HepG2 (cell line): ENCODE data around the gene MOV10L1. TPM values are rescaled to one million over a fixed set of nuclear protein-coding genes. Genes with fewer than 3 reads are reported as not detected.

Source experiments
- ATAC-seq: fragments of 200-7000 bp; cut with Tn5 transposase; 3 replicates; pipeline ENCODE4 v1.9.1; 2020; ENCODE audit warnings: mild to moderate bottlenecking, moderate library complexity
- BruUV-seq: library from RNA; stranded (reverse); fragments of 400-500 nt; replicated peaks from 2 replicates; lab custom pipeline; 2021; lab: Mats Ljungman, UMichigan
- CTCF ChIA-PET: fragments of 300-600 bp; formaldehyde crosslinking; extraction: SDS; loops from one replicate; lab custom pipeline; 2021; ENCODE audit warnings: low total read pairs, inconsistent platforms, low intra/inter-chr PET ratio; lab: Yijun Ruan, JAX
- POLR2A ChIA-PET: fragments of 350-600 bp; sonication (Branson Sonifier 250); formaldehyde crosslinking; loops from one replicate; lab custom pipeline; 2020; ENCODE audit warnings: antibody characterized with exemption, inconsistent platforms; lab: Yijun Ruan, JAX
- DNase-seq: peaks from one replicate; pipeline ENCODE4 v3.0.0-alpha.2; 2015; ENCODE audit warnings: low spot score
- FAIRE-seq: peaks from 3 replicates; lab custom pipeline; 2011; peaks lifted over from hg19 to GRCh38; lab: Jason Lieb, UNC
- H2AFZ ChIP-seq: one replicate; pipeline ENCODE4 v1.6.1; 2011; ENCODE audit warnings: low read length, inconsistent platforms
- H3K27ac ChIP-seq: fragments of 300-600 bp; 3 replicates; pipeline ENCODE4 v1.8.0; 2011; ENCODE audit warnings: mixed run types, mild to moderate bottlenecking, mixed read lengths, low read length, inconsistent platforms; ENCODE audit not compliant: insufficient read depth; ENCODE audit errors: extremely low read length
- H3K27me3 ChIP-seq, 2 experiments: fragments of 200-600 bp in 1 of 2; 2 replicates in 1 of 2; 3 replicates in 1 of 2; pipeline versions ENCODE4 v1.6.0 to v1.8.0; 2011; ENCODE audit warnings: low read length in 2 of 2, mild to moderate bottlenecking in 2 of 2, moderate library complexity in 2 of 2, inconsistent platforms in 1 of 2; ENCODE audit not compliant: insufficient read depth in 2 of 2, control insufficient read depth in 1 of 2
- H3K36me3 ChIP-seq, 2 experiments: fragments of 200-600 bp in 1 of 2; replicated peaks in 1 of 2; 2 replicates in 1 of 2; 3 replicates in 1 of 2; pipeline versions ENCODE4 v1.5.1 to v1.8.0; 2011; ENCODE audit warnings: low read length in 2 of 2, inconsistent platforms in 1 of 2; ENCODE audit not compliant: insufficient read depth in 2 of 2, control insufficient read depth in 1 of 2
- H3K4me1 ChIP-seq: 2 replicates; pipeline ENCODE4 v1.5.1; 2012; ENCODE audit warnings: low read length, inconsistent platforms; ENCODE audit not compliant: insufficient read depth
- H3K4me2 ChIP-seq: 2 replicates; pipeline ENCODE4 v1.6.0; 2011; ENCODE audit warnings: low read depth, low read length, inconsistent platforms
- H3K4me3 ChIP-seq, 3 experiments: fragments of 200-600 bp in 1 of 3; sonication (generic), shearing (Covaris generic) in 1 of 3; replicated peaks in 1 of 3; 2 replicates each; pipeline ENCODE4 v1.5.1; 2011 to 2016; ENCODE audit warnings: low read length in 3 of 3, inconsistent platforms in 2 of 3, low read depth in 2 of 3, mild to moderate bottlenecking in 2 of 3, control low read depth in 1 of 3, mixed read lengths in 1 of 3; ENCODE audit not compliant: insufficient read depth in 1 of 3
- H3K79me2 ChIP-seq: one replicate; pipeline ENCODE4 v1.6.1; 2011; ENCODE audit warnings: low read length, inconsistent platforms; ENCODE audit not compliant: insufficient read depth
- H3K9ac ChIP-seq: 2 replicates; pipeline ENCODE4 v1.6.0; 2011; ENCODE audit warnings: mild to moderate bottlenecking, low read depth, low read length, inconsistent platforms; ENCODE audit not compliant: insufficient read depth
- H3K9me3 ChIP-seq: 2 replicates; pipeline ENCODE4 v1.5.1; 2012; ENCODE audit warnings: mild to moderate bottlenecking, low read length
- H4K20me1 ChIP-seq: 2 replicates; pipeline ENCODE4 v1.6.0; 2011; ENCODE audit warnings: inconsistent platforms, mild to moderate bottlenecking, low read length, moderate library complexity; ENCODE audit not compliant: insufficient read depth
- ATF3 ChIP-seq: sonication (generic); formaldehyde crosslinking; IDR thresholded peaks from 2 replicates; pipeline ENCODE4 v1.4.0; 2020; ENCODE audit warnings: missing genetic modification reagents
- HNRNPL ChIP-seq: fragments of 200-400 bp; formaldehyde crosslinking; IDR thresholded peaks from 2 replicates; pipeline ENCODE4 v1.6.1; 2017; ENCODE audit warnings: mild to moderate bottlenecking, low read depth, low read length
- MATR3 ChIP-seq: sonication (generic); formaldehyde crosslinking; IDR thresholded peaks from 2 replicates; pipeline ENCODE4 v1.4.0; 2020; ENCODE audit warnings: missing genetic modification reagents
- MXD1 ChIP-seq: sonication (generic); formaldehyde crosslinking; IDR thresholded peaks from 2 replicates; pipeline ENCODE4 v1.4.0; 2020; ENCODE audit warnings: mild to moderate bottlenecking, missing genetic modification reagents
- NFE2L2 ChIP-seq: fragments of 150-350 bp; IDR thresholded peaks from 2 replicates; pipeline ENCODE4 v1.6.1; 2014; ENCODE audit warnings: low read length
- PHF21A ChIP-seq: sonication (generic); formaldehyde crosslinking; IDR thresholded peaks from 2 replicates; pipeline ENCODE4 v1.5.0; 2020; ENCODE audit warnings: mild to moderate bottlenecking, missing genetic modification reagents
- POLR2AphosphoS5 ChIP-seq: IDR thresholded peaks from 2 replicates; pipeline ENCODE4 v1.6.1; 2012; ENCODE audit warnings: low read depth, low read length
- SALL1 ChIP-seq: sonication (generic); formaldehyde crosslinking; IDR thresholded peaks from 2 replicates; pipeline ENCODE4 v1.8.0; 2022; ENCODE audit warnings: mild to moderate bottlenecking, missing genetic modification reagents
- ZBED4 ChIP-seq: sonication (generic); formaldehyde crosslinking; IDR thresholded peaks from 2 replicates; pipeline ENCODE4 v1.4.0; 2020; ENCODE audit warnings: missing genetic modification reagents, borderline replicate concordance
- ZNF225 ChIP-seq: sonication (generic); formaldehyde crosslinking; IDR thresholded peaks from 2 replicates; pipeline ENCODE4 v1.4.0; 2020; ENCODE audit warnings: mild to moderate bottlenecking, missing genetic modification reagents
- ZNF263 ChIP-seq: sonication (generic); formaldehyde crosslinking; IDR thresholded peaks from 2 replicates; pipeline ENCODE4 v1.4.0; 2020; ENCODE audit warnings: missing genetic modification reagents
- WGBS: methylation state at CpG from one replicate; pipeline ENCODE4 v1.1.6; 2017; ENCODE audit warnings: low lambda C conversion rate; 5-methylcytosine and 5-hydroxymethylcytosine counted together
- in situ Hi-C: cut with HindIII; loops from 2 replicates; pipeline ENCODE4 v1.10.0; 2017; ENCODE audit warnings: low pct_unique_long_range_greater_than_20kb; ENCODE audit not compliant: extremely low pct_ligation_motif_present
- intact Hi-C: fragments of 100-400 bp; cut with micrococcal nuclease; formaldehyde crosslinking; loops from one replicate; pipeline ENCODE4 v1.10.0; 2022; ENCODE audit not compliant: unreplicated experiment
- polyA plus RNA-seq, 8 experiments: library from polyadenylated mRNA; depleted of rRNA in 3 of 8; stranded (reverse) in 7 of 8; unstranded in 1 of 8; fragments of >200 nt; fragmentation: Illumina TruSeq in 4 of 8; extraction: Trizol in 4 of 8; gene quantifications; 2 replicates each; pipeline versions ENCODE4 v1.2.1 to v1.2.3, GENCODE V29; 2011 to 2016; ENCODE audit warnings: low read depth in 4 of 8, missing spikeins in 1 of 8, mixed read lengths in 1 of 8; ENCODE audit not compliant: insufficient read depth in 1 of 8
- total RNA-seq, 5 experiments: library from RNA; depleted of rRNA; stranded (reverse); fragments of >200 nt; fragmentation: Illumina TruSeq; extraction: Trizol; gene quantifications; 2 replicates each; pipeline ENCODE4 v1.2.3, GENCODE V29; 2016; ENCODE audit warnings: low read depth in 1 of 5
- TF ChIP-seq, protein P1 (sequence below): sonication (generic); formaldehyde crosslinking; IDR thresholded peaks from 2 replicates; pipeline ENCODE4 v1.4.0; 2020; ENCODE audit warnings: missing genetic modification reagents, borderline replicate concordance

Gene MOV10L1
- total and polyA plus RNA-seq, 2 of the 13 experiments (the other 11 are each of a cell fraction or from before 2014, with no cell fraction given): 0.11 to 0.12 TPM

DNA sequence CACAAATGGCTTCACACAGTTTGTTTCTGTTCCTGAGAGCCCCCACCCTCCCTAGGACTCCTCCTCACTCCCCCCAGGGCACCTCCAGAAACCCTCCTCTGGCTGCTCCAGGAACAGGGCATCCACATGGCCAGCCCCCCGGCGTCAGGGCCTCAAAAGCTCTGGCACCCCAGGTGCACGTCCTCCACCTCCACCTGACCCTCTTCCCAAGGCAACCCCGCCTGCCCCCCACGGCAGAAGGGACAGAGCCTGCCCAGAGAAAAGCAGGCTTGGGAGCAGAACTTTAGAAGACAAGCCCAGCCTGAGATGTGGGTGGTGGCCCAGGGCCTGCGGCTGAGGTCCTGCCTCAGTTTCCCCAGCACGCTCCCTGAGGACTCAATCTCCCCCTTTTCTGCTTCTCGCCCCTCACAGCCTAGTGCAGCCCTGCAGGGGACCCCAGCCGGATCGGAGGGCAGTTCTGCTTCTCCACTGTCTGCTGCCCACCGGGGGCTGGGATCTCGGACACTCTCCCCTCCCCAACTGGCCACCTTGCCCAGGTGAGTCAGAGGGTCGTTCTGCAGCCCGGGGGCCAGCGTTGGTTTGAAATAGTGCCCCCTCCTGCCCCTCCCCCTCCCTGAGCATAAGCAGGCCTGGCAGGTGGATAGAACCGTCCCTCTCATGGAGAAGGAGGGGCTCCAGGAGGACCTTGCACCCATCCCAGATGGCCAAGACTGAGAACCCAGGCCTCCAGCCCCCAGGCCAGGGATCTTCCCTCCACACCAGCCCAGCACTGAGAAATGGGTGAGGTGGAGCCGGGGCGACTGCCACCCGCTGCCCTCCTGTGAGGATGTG, 93.5 kb downstream of the MOV10L1 start (continued):
- TF ChIP-seq MXD1 (CRISPR knock-in tag): 0 out of 2 replicates have a peak, but pooled peaks have one; percentile 8

GRCh38 chr22:50184004-50184901, 94.4 kb downstream of the MOV10L1 start:
- ChIA-PET POLR2A (interaction anchor here (0.7 to 1.2 kb wide), 2 partner anchors 22 to 37 kb away, joined by 3 to 4 read pairs; no protein-coding TSS in a partner anchor), CTCF (no interaction called here)
- Histone ChIP-seq H3K9me3 (no peaks in the 10 kb centered on the region), H2AFZ (no peak overlapping the region), H3K4me3 (peak overlapping the region; percentile 47 to 67 (median 50)), H3K27ac (no peak overlapping the region), H3K4me2 (peak overlapping the region; percentile 86), H3K79me2 (peaks cover 16% of the 10 kb centered on the region), H3K9ac (peak overlapping the region; percentile 44), H4K20me1 (peaks cover 2% of the 10 kb centered on the region; the same call in 1 of the 2 replicates), H3K4me1 (peaks cover 40% of the 10 kb centered on the region), H3K27me3 (no peaks in the 10 kb centered on the region; a peak in 1 of 5 replicates), H3K36me3 (0 out of 5 replicates have a peak, but pooled peaks cover 0 to 3% of the 10 kb centered on the region in 2 experiments)
- 73% methylated on average over 14 of the region's 32 CpGs for WGBS
- BruUV-seq: no TSS peak
- in situ Hi-C loops: no loop called here
- no peak for FAIRE-seq
- peak; percentile 55 for DNase-seq
- intact Hi-C loops: no loop called here
- ATAC-seq: peak; percentile 44
- TF ChIP-seq SALL1 (CRISPR knock-in tag) (peak; percentile 7; the same call in 1 of the 2 replicates), PHF21A (CRISPR knock-in tag) (0 out of 2 replicates have a peak, but pooled peaks have one; percentile 19), POLR2AphosphoS5 (0 out of 2 replicates have a peak, but pooled peaks have one; percentile 31), ZBED4 (CRISPR knock-in tag) (no peak), HNRNPL (0 out of 2 replicates have a peak, but pooled peaks have one; percentile 30), NFE2L2 (no peak), ZNF263 (CRISPR knock-in tag) (peak; percentile 61), ZNF225 (CRISPR knock-in tag) (0 out of 2 replicates have a peak, but pooled peaks have one; percentile 11), MATR3 (CRISPR knock-in tag) (no peak), ATF3 (CRISPR knock-in tag) (no peak)
- TF ChIP-seq, protein P1, sequence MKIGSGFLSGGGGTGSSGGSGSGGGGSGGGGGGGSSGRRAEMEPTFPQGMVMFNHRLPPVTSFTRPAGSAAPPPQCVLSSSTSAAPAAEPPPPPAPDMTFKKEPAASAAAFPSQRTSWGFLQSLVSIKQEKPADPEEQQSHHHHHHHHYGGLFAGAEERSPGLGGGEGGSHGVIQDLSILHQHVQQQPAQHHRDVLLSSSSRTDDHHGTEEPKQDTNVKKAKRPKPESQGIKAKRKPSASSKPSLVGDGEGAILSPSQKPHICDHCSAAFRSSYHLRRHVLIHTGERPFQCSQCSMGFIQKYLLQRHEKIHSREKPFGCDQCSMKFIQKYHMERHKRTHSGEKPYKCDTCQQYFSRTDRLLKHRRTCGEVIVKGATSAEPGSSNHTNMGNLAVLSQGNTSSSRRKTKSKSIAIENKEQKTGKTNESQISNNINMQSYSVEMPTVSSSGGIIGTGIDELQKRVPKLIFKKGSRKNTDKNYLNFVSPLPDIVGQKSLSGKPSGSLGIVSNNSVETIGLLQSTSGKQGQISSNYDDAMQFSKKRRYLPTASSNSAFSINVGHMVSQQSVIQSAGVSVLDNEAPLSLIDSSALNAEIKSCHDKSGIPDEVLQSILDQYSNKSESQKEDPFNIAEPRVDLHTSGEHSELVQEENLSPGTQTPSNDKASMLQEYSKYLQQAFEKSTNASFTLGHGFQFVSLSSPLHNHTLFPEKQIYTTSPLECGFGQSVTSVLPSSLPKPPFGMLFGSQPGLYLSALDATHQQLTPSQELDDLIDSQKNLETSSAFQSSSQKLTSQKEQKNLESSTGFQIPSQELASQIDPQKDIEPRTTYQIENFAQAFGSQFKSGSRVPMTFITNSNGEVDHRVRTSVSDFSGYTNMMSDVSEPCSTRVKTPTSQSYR (CRISPR knock-in tag): no peak
